Right ventricle myocardium inferior (tissue), 1 donor: ENCODE results near the gene TADA3. TPM values are rescaled to one million over a fixed set of nuclear protein-coding genes. Genes with fewer than 3 reads are reported as not detected.

ENCODE experiments used
- ATAC-seq: fragments of 200-7000 bp; cut with Tn5 transposase; one replicate; pipeline ENCODE4 v1.9.1; 2020; ENCODE audit warnings: mild to moderate bottlenecking, moderate library complexity
- DNase-seq: peaks from one replicate; pipeline ENCODE4 v3.0.0; 2021; ENCODE audit errors: missing footprints
- intact Hi-C: fragments of 100-400 bp; cut with DNase I; formaldehyde crosslinking; loops from one replicate; pipeline ENCODE4 v1.11.0; 2022
- total RNA-seq: library from RNA; stranded (reverse); fragmentation: NEBNext Ultra II Directional; extraction: Animal tissue kit (Norgen Biotek cat#: 25700); gene quantifications from one replicate; pipeline ENCODE4 v1.2.1, GENCODE V29; 2021
- donor health status: DM: no; HTN: yes; CAD: no; lungs with severe emphysema.

Gene TADA3
- total RNA-seq, 1 donor from 2014 or later, result 48.4 TPM

- intact Hi-C loops, result no loop called here
- DNase-seq, result no peak
- no peak for ATAC-seq
These were observed 48.1 kb downstream of the TADA3 start for GRCh38 chr3:9744162-9744561.

DNA sequence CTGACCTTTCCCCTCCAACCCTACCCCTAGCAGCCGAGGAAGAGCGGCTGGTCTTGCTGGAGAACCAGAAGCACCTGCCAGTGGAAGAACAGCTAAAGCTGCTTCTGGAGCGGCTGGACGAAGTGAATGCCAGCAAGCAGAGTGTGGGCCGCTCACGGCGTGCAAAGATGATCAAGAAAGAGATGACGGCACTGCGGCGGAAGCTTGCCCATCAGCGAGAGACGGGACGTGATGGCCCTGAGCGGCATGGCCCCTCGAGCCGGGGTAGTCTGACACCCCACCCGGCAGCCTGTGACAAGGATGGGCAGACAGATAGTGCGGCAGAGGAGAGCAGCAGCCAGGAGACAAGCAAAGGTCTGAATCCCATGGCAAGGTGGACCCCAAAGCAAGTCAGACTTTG, 48.7 kb downstream of the TADA3 start:
- intact Hi-C loops, result no loop called here
- DNase-seq (no peak), ATAC-seq (no peak)

DNA sequence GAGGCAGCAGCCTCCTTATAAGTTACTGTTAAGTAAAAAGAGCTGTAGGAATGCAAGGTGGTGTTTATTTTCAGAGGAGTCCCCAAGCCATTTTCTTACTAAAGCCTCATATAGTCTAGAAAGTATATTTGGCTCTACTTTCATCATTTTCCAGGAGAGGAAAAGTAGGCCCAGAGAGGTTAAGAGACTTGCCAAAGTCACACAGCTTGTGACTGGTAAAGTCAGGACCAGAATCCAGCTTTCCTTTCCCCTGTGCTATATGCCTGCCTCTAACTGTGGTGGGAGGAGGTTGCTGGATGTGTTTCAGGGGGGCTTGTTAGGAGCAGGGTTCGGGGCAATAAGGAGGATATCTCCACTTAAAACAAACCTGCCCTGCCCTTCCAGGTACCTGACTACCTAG, 49.7 kb downstream of the TADA3 start:
- intact Hi-C loops, result no loop called here
- DNase-seq, result no peak
- no peak for ATAC-seq

DNA sequence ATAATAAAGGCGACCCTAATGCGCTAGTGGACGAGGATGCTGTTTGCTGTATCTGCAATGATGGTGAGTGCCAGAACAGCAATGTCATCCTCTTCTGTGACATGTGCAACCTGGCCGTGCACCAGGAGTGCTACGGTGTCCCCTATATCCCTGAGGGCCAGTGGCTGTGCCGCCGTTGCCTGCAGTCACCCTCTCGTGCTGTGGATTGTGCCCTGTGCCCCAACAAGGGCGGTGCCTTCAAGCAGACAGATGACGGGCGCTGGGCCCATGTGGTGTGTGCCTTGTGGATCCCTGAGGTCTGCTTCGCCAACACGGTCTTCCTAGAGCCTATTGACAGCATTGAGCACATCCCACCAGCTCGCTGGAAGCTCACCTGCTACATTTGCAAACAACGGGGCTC, 53.1 kb downstream of the TADA3 start:
- intact Hi-C loops, result no loop called here
- DNase-seq (no peak), ATAC-seq (no peak)

GRCh38 chr3:9736831-9737230, 55.4 kb downstream of the TADA3 start:
- intact Hi-C loops, result no loop called here
- DNase-seq (no peak), ATAC-seq (no peak)

DNA sequence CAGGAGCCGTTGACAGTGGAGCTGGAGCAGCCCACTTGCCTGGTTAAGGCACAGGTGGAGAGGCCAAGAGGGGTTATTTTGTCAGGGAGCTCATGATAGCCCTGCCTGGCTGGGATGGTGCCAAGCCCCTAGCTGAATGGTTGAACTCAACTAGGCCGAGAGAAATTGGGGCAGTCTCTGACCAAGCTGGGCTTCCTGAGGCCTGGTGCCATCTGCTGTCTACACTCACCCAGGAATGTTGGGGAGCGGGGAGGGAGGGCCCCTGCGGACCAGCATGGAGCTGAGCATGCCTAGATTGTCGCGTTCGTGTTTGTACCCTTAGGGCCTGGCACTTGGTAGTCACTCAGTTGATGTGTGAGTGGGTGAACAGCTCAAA, 59.5 kb downstream of the TADA3 start:
- no peak for DNase-seq
- intact Hi-C loops, result loop anchor here (1.0 to 5.0 kb wide), 3 partner anchors 14 to 230 kb away; no protein-coding TSS in a partner anchor

GRCh38 chr3:9732080-9732739, 60.1 kb downstream of the TADA3 start:
- no peak for ATAC-seq
- intact Hi-C loops, result loop anchor here (1.0 to 5.0 kb wide), 3 partner anchors 15 to 230 kb away; no protein-coding TSS in a partner anchor
- peak; percentile 77 for DNase-seq

More for the DNA sequence above, 59.5 kb downstream of the TADA3 start:
- no peak for ATAC-seq

DNA sequence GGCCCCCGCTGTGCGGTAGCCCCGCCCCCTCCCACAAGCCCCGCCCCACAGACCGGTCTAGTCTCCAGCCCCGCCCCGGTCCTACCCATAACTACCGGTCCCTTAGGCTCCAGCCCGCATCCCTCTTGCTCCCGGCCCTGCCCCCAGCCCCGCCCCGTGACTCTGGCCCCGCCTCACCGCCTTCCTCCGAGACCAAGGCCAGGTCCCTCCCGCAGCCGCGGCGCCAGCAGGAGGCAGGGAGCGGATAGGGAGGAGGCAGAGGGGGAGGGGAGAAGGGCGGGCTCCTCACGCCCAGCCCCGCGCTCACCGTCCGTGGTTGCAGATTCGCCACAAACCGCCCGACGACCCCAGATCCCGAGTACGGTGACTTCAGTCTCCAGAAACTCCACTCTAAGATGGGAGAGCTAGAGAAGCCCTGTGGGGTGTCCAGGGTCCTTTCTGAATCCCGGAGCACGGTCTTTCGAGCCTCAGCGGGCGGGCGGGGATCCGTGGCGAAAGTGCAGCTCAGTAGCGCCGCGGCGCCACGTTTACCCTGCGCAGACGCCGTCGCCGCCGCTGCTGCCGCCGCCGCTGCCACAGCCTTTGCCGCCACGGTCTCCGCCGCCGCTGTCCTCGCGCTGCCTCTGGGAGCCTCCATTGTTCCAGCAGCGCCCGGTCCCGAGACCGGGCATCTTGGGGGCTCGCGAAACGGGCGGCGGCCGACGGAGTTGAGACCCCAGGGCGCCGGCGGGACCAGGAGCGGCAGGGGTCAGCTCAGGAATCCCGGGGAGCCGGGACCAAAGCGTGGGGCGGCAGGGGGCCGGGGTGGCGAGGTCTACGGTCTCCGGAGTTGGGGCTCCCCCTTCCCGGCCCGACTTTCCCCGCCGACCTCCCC, 60.8 kb downstream of the TADA3 start, which contains the start of gene BRPF1:
Gene BRPF1, plus strand, starts transcription at position 530 of the 874 bp plus-strand sequence. CDS start 2,406 bp downstream, outside the sequence.
- intact Hi-C loops, result loop anchor here (1.0 to 5.0 kb wide), 4 partner anchors 15 to 229 kb away; partner anchors contain the start of gene MTMR14
- peak; percentile 99 for ATAC-seq
- DNase-seq, result peak; percentile 100

GRCh38 chr3:9730657-9731205, 61.5 kb downstream of the TADA3 start:
- intact Hi-C loops, result loop anchor here (1.0 to 5.0 kb wide), 2 partner anchors 81 to 228 kb away; partner anchors contain the start of gene MTMR14
- peak; percentile 71 for ATAC-seq

More at GRCh38 chr3:9730657-9731205, 61.5 kb downstream of the TADA3 start:
- DNase-seq, result no peak

Other genes starting within 250 kb of the TADA3 start
- gene LHFPL4, start 238.7 kb downstream of the TADA3 start, total RNA-seq, result not detected
- 43.9 TPM for gene MTMR14, start 143.0 kb downstream of the TADA3 start, total RNA-seq
- gene CPNE9, start 88.6 kb downstream of the TADA3 start, total RNA-seq, result not detected
- gene BRPF1, start 60.7 kb downstream of the TADA3 start, total RNA-seq, result 10.9 TPM
- 10.5 TPM for gene OGG1, start 42.5 kb downstream of the TADA3 start, total RNA-seq
- gene CAMK1, start 22.5 kb downstream of the TADA3 start, total RNA-seq, result 18.4 TPM
- 70.8 TPM for gene ARPC4, start 609 bp upstream of the TADA3 start, total RNA-seq
- gene TTLL3, start 17.8 kb upstream of the TADA3 start, total RNA-seq, result 10.6 TPM
- gene RPUSD3, start 51.5 kb upstream of the TADA3 start, total RNA-seq, result 40.7 TPM
- 6.7 TPM for gene CIDEC, start 87.8 kb upstream of the TADA3 start, total RNA-seq
- 19.1 TPM for gene JAGN1, start 98.1 kb upstream of the TADA3 start, total RNA-seq
- gene IL17RE, start 110.4 kb upstream of the TADA3 start, total RNA-seq, result 0.78 TPM
- gene IL17RC, start 124.6 kb upstream of the TADA3 start, total RNA-seq, result 33.7 TPM
- 67.5 TPM for gene CRELD1, start 141.4 kb upstream of the TADA3 start, total RNA-seq
- 0.57 TPM for gene PRRT3, start 159.9 kb upstream of the TADA3 start, total RNA-seq
- gene EMC3, start 194.4 kb upstream of the TADA3 start, total RNA-seq, result 108 TPM
- gene FANCD2, start 234.0 kb upstream of the TADA3 start, total RNA-seq, result 1.0 TPM